IMR-90 (cell line): ENCODE results near the gene RBFOX2. TPM values are rescaled to one million over a fixed set of nuclear protein-coding genes. Genes with fewer than 3 reads are reported as not detected.
A peak's percentile ranks its signal among the peaks of the same experiment; 100 is the strongest.

Experiments used
- ATAC-seq: fragments of 200-7000 bp; cut with Tn5 transposase; 2 replicates; pipeline ENCODE4 v1.9.1; 2020; ENCODE audit warnings: low read depth, mild to moderate bottlenecking, moderate library complexity
- BruUV-seq: library from RNA; stranded (reverse); fragments of 400-500 nt; replicated peaks from 2 replicates; lab custom pipeline; 2021; lab: Mats Ljungman, UMichigan
- CTCF ChIA-PET: fragments of 300-600 bp; formaldehyde crosslinking; extraction: SDS; loops from one replicate; lab custom pipeline; 2021; ENCODE audit warnings: antibody characterized with exemption; lab: Yijun Ruan, JAX
- POLR2A ChIA-PET: fragments of 300-600 bp; sonication (Branson Sonifier 250); formaldehyde crosslinking; loops from one replicate; lab custom pipeline; 2022; ENCODE audit warnings: antibody characterized with exemption; ENCODE audit not compliant: unreplicated experiment; lab: Charles Lee
- DNase-seq: peaks from one replicate; pipeline ENCODE4 v3.0.0; 2013
- H2AFZ ChIP-seq: replicated peaks from 2 replicates; pipeline ENCODE3; 2013; ENCODE audit warnings: low read length, mild to moderate bottlenecking; ENCODE audit not compliant: poor library complexity
- H2AK5ac ChIP-seq: 2 replicates; pipeline ENCODE4 v1.6.1; 2013; ENCODE audit warnings: low read depth, low read length, inconsistent platforms
- H2AK9ac ChIP-seq: replicated peaks from 2 replicates; pipeline ENCODE3; 2013; ENCODE audit warnings: mild to moderate bottlenecking, low read depth, low read length, moderate library complexity; ENCODE audit not compliant: poor library complexity
- H2BK120ac ChIP-seq: 2 replicates; pipeline ENCODE4 v1.6.1; 2013; ENCODE audit warnings: low read depth, low read length, inconsistent platforms
- H2BK15ac ChIP-seq: 3 replicates; pipeline ENCODE4 v1.6.1; 2013; ENCODE audit warnings: low read depth, low read length, inconsistent platforms
- H2BK20ac ChIP-seq: 2 replicates; pipeline ENCODE4 v1.6.1; 2013; ENCODE audit warnings: low read depth, mild to moderate bottlenecking, inconsistent platforms, low read length, moderate library complexity
- H2BK5ac ChIP-seq: 2 replicates; pipeline ENCODE4 v1.6.1; 2013; ENCODE audit warnings: mild to moderate bottlenecking, low read depth, low read length, inconsistent platforms; ENCODE audit not compliant: poor library complexity, severe bottlenecking
- H3K14ac ChIP-seq: replicated peaks from 2 replicates; pipeline ENCODE4 v1.6.1; 2013; ENCODE audit warnings: low read depth, low read length, inconsistent platforms
- H3K18ac ChIP-seq: 2 replicates; pipeline ENCODE4 v1.6.1; 2013; ENCODE audit warnings: low read depth, low read length, control low read depth
- H3K23ac ChIP-seq: 2 replicates; pipeline ENCODE4 v1.6.1; 2013; ENCODE audit warnings: low read depth, low read length, inconsistent platforms
- H3K27ac ChIP-seq: 2 replicates; pipeline ENCODE4 v1.5.1; 2013; ENCODE audit warnings: mild to moderate bottlenecking, control low read depth, low read length; ENCODE audit not compliant: insufficient read depth
- H3K27me3 ChIP-seq: 2 replicates; pipeline ENCODE4 v1.6.1; 2013; ENCODE audit warnings: low read length; ENCODE audit not compliant: control insufficient read depth, insufficient read depth
- H3K36me3 ChIP-seq: 2 replicates; pipeline ENCODE4 v1.6.1; 2013; ENCODE audit warnings: low read length, mixed read lengths; ENCODE audit not compliant: control insufficient read depth, insufficient read depth
- H3K4ac ChIP-seq: 2 replicates; pipeline ENCODE4 v1.6.1; 2013; ENCODE audit warnings: low read depth, low read length, inconsistent platforms
- H3K4me1 ChIP-seq: 2 replicates; pipeline ENCODE4 v1.6.1; 2013; ENCODE audit warnings: low read length, mixed read lengths; ENCODE audit not compliant: control insufficient read depth, insufficient read depth
- H3K4me2 ChIP-seq: 2 replicates; pipeline ENCODE4 v1.6.1; 2013; ENCODE audit warnings: low read depth, mild to moderate bottlenecking, control low read depth, low read length, moderate library complexity
- H3K4me3 ChIP-seq: 2 replicates; pipeline ENCODE4 v1.5.1; 2013; ENCODE audit warnings: low read depth, mild to moderate bottlenecking, control low read depth, low read length, moderate library complexity; ENCODE audit not compliant: insufficient read depth
- H3K56ac ChIP-seq: 2 replicates; pipeline ENCODE4 v1.6.1; 2013; ENCODE audit warnings: low read length, inconsistent platforms; ENCODE audit not compliant: insufficient read depth; ENCODE audit errors: extremely low read depth
- H3K79me1 ChIP-seq, 2 experiments: 2 replicates each; pipeline ENCODE4 v1.6.1; 2013; ENCODE audit warnings: low read length in 2 of 2, inconsistent platforms in 1 of 2, low read depth in 1 of 2
- H3K9ac ChIP-seq: 2 replicates; pipeline ENCODE4 v1.6.1; 2013; ENCODE audit warnings: low read depth, low read length, control low read depth
- H3K9me1 ChIP-seq: 2 replicates; pipeline ENCODE4 v1.6.1; 2013; ENCODE audit warnings: low read length, inconsistent platforms; ENCODE audit not compliant: insufficient read depth
- H3K9me3 ChIP-seq: 2 replicates; pipeline ENCODE4 v1.6.1; 2013; ENCODE audit warnings: low read length; ENCODE audit not compliant: control insufficient read depth, insufficient read depth
- H4K20me1 ChIP-seq: 2 replicates; pipeline ENCODE4 v1.6.1; 2013; ENCODE audit warnings: low read length, inconsistent platforms; ENCODE audit not compliant: insufficient read depth
- H4K5ac ChIP-seq: 2 replicates; pipeline ENCODE4 v1.6.1; 2013; ENCODE audit warnings: mild to moderate bottlenecking, low read depth, low read length, control low read depth
- H4K8ac ChIP-seq, 2 experiments: 2 replicates each; pipeline ENCODE4 v1.6.1; 2013; ENCODE audit warnings: low read depth in 2 of 2, low read length in 2 of 2, control low read depth in 1 of 2, inconsistent platforms in 1 of 2
- H4K91ac ChIP-seq: 2 replicates; pipeline ENCODE4 v1.6.1; 2013; ENCODE audit warnings: low read depth, low read length, inconsistent platforms; ENCODE audit not compliant: insufficient read depth
- BHLHE40 ChIP-seq: fragments of 150-350 bp; IDR thresholded peaks from 2 replicates; pipeline ENCODE4 v1.6.1; 2016; ENCODE audit warnings: mild to moderate bottlenecking, low read depth, low read length
- CEBPB ChIP-seq: IDR thresholded peaks from 2 replicates; pipeline ENCODE4 v1.6.1; 2012; ENCODE audit warnings: low read depth, low read length, improper control_type of control experiment
- CHD1 ChIP-seq: IDR thresholded peaks from 2 replicates; pipeline ENCODE4 v1.6.1; 2012; ENCODE audit warnings: low read depth, low read length, improper control_type of control experiment
- MAZ ChIP-seq: IDR thresholded peaks from 2 replicates; pipeline ENCODE4 v1.6.1; 2012; ENCODE audit warnings: low read depth, mild to moderate bottlenecking, low read length, improper control_type of control experiment, moderate library complexity, borderline replicate concordance
- MXI1 ChIP-seq: IDR thresholded peaks from 2 replicates; pipeline ENCODE4 v1.6.1; 2012; ENCODE audit warnings: low read depth, mild to moderate bottlenecking, low read length, moderate library complexity, borderline replicate concordance
- NFE2L2 ChIP-seq: fragments of 150-350 bp; IDR thresholded peaks from 2 replicates; pipeline ENCODE4 v1.6.1; 2016; ENCODE audit warnings: low read depth, mild to moderate bottlenecking, low read length
- POLR2A ChIP-seq: IDR thresholded peaks from 2 replicates; pipeline ENCODE4 v1.6.1; 2012; ENCODE audit warnings: mild to moderate bottlenecking, low read depth, low read length
- RAD21 ChIP-seq: IDR thresholded peaks from 2 replicates; pipeline ENCODE4 v1.6.1; 2012; ENCODE audit warnings: low read length, improper control_type of control experiment
- RFX5 ChIP-seq: IDR thresholded peaks from 2 replicates; pipeline ENCODE4 v1.8.0; 2012; ENCODE audit warnings: low read depth, mild to moderate bottlenecking, low read length, moderate library complexity
- WGBS, 2 experiments: methylation state at CpG; one replicate each; pipeline versions ENCODE4 v1.1.5 to v1.1.7; 2013; ENCODE audit warnings: missing lambda C conversion rate in 2 of 2; ENCODE audit not compliant: insufficient read length in 1 of 2; ENCODE audit errors: extremely low coverage in 2 of 2; 5-methylcytosine and 5-hydroxymethylcytosine counted together
- dilution Hi-C: fragments of 300-500 bp; cut with HindIII; formaldehyde crosslinking; loops from one replicate; pipeline ENCODE4 v1.14.3; 2018; ENCODE audit warnings: low sequenced_read_pairs; ENCODE audit not compliant: unreplicated experiment
- in situ Hi-C: fragments of 300-500 bp; cut with MboI; formaldehyde crosslinking; loops from 3 replicates; pipeline ENCODE4 v1.14.3; 2019; ENCODE audit warnings: low sequenced_read_pairs, inconsistent platforms, mixed read lengths
- intact Hi-C: fragments of 100-400 bp; cut with micrococcal nuclease; formaldehyde crosslinking; loops from 2 replicates; pipeline ENCODE4 v1.10.0; 2022
- polyA plus RNA-seq, 3 experiments: library from polyadenylated mRNA; depleted of rRNA; stranded (reverse); fragments of >200 nt; gene quantifications; 2 replicates each; pipeline ENCODE4 v1.2.3, GENCODE V29; 2012; ENCODE audit warnings: low replicate concordance in 1 of 3
- total RNA-seq: library from RNA; depleted of rRNA; stranded (reverse); fragments of >200 nt; gene quantifications from 2 replicates; pipeline ENCODE4 v1.2.3, GENCODE V29; 2012
- TF ChIP-seq, protein P1 (sequence below): fragments of 150-350 bp; IDR thresholded peaks from 2 replicates; pipeline ENCODE4 v1.6.1; 2016; ENCODE audit warnings: low read depth, mild to moderate bottlenecking, low read length, moderate library complexity, borderline replicate concordance
- TF ChIP-seq, protein P2 (sequence below): fragments of 150-350 bp; IDR thresholded peaks from 2 replicates; pipeline ENCODE4 v1.6.1; 2017; ENCODE audit warnings: mild to moderate bottlenecking, antibody characterized with exemption, low read length, low read depth

Gene RBFOX2
- total and polyA plus RNA-seq, 2 of the 4 experiments (the other 2 are of a cell fraction), result 146 to 178 TPM

DNA sequence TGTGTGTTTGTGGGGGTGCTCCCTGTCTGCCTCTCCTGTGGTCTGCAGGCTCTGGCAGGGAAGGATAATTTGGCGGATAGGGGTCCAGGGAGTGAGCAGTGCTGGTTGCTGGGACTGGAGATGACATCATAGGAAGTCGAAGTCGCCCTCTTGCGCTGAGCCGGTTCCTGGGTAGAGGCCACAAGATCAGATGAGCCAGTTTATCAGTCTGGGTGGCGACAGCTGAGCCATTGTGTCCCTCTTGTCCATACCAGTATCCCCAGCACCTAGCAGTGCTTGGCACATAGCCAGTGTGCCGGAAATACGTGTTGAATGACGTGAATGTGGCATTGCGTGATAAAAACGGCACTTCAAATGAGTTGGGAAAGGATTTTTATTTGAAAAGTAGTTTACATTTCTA, 301.2 kb downstream of the RBFOX2 start:
- no peaks in the 10 kb centered on the region for H3K36me3 ChIP-seq
- H3K9me3 ChIP-seq, result no peaks in the 10 kb centered on the region
- peak overlapping the region; percentile 52 for H3K4ac ChIP-seq
- peak overlapping the region; percentile 52; the same call in 1 of the 2 replicates for H3K14ac ChIP-seq
- dilution Hi-C loops (no loop called here), intact Hi-C loops (no loop called here), in situ Hi-C loops (no loop called here)
- no peak overlapping the region for H4K5ac ChIP-seq
- peaks cover 3% of the 10 kb centered on the region for H3K9me1 ChIP-seq
- H4K91ac ChIP-seq, result no peak overlapping the region
- H3K27me3 ChIP-seq, result no peaks in the 10 kb centered on the region
- no peak overlapping the region for H2BK20ac ChIP-seq
- H3K18ac ChIP-seq, result no peak overlapping the region
- 35% methylated on average over 6 of the region's 11 CpGs; no CpG with 5 or more reads in 1 of the 2 experiments for WGBS, 2 experiments
- H3K23ac ChIP-seq, result peak overlapping the region; percentile 71
- H3K4me1 ChIP-seq, result no peaks in the 10 kb centered on the region
- H3K9ac ChIP-seq, result no peak overlapping the region
- TF ChIP-seq MXI1, result no peak
- no peak for TF ChIP-seq POLR2A
- no peak for TF ChIP-seq NFE2L2
- TF ChIP-seq CHD1, result no peak
- TF ChIP-seq, protein P1, sequence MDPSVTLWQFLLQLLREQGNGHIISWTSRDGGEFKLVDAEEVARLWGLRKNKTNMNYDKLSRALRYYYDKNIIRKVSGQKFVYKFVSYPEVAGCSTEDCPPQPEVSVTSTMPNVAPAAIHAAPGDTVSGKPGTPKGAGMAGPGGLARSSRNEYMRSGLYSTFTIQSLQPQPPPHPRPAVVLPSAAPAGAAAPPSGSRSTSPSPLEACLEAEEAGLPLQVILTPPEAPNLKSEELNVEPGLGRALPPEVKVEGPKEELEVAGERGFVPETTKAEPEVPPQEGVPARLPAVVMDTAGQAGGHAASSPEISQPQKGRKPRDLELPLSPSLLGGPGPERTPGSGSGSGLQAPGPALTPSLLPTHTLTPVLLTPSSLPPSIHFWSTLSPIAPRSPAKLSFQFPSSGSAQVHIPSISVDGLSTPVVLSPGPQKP, result no peak
- TF ChIP-seq MAZ, result no peak
- TF ChIP-seq, protein P2, sequence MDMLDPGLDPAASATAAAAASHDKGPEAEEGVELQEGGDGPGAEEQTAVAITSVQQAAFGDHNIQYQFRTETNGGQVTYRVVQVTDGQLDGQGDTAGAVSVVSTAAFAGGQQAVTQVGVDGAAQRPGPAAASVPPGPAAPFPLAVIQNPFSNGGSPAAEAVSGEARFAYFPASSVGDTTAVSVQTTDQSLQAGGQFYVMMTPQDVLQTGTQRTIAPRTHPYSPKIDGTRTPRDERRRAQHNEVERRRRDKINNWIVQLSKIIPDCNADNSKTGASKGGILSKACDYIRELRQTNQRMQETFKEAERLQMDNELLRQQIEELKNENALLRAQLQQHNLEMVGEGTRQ, result no peak
- TF ChIP-seq RAD21, result no peak
- no peak for TF ChIP-seq BHLHE40
- TF ChIP-seq CEBPB, result no peak
- no peak for TF ChIP-seq RFX5
- no peak overlapping the region for H2BK5ac ChIP-seq
- no peaks in the 10 kb centered on the region for H4K20me1 ChIP-seq
- H3K4me3 ChIP-seq, result no peak overlapping the region
- ChIA-PET CTCF (no interaction called here), POLR2A (no interaction called here)
- no peak overlapping the region for H2AK9ac ChIP-seq
- H3K27ac ChIP-seq, result no peak overlapping the region
- H2BK15ac ChIP-seq, result no peak overlapping the region; the same call in 2 of the 3 replicates
- H3K56ac ChIP-seq, result no peak overlapping the region
- ATAC-seq (no peak), DNase-seq (peak; percentile 50)
- no peaks in the 10 kb centered on the region for H3K79me1 ChIP-seq
- H4K8ac ChIP-seq, result peak overlapping the region in 1 of 2 experiments; percentile 87; a peak in 1 of 4 replicates
- peak overlapping the region; percentile 88; the same call in 1 of the 2 replicates for H2AK5ac ChIP-seq
- no peak overlapping the region for H2BK120ac ChIP-seq
- BruUV-seq, result no TSS peak
- peak overlapping the region; percentile 65 for H2AFZ ChIP-seq
- no peak overlapping the region for H3K4me2 ChIP-seq
